HG02763 (cell line): Measurements from ENCODE around the gene SLC16A1.
A peak's percentile ranks its signal among the peaks of the same experiment; 100 is the strongest.
"Not testable (repeated sequence)": the region's sequence is repeated elsewhere in the genome, so short reads cannot be mapped to it uniquely, and the experiment has no call there.

Source experiments
- ATAC-seq: cut with Tn5 transposase; IDR thresholded peaks from one replicate; pipeline ENCODE4 v1.9.1; 2021; ENCODE audit warnings: mild to moderate bottlenecking, moderate library complexity; ENCODE audit not compliant: unreplicated experiment

The SLC16A1 gene, protein sequence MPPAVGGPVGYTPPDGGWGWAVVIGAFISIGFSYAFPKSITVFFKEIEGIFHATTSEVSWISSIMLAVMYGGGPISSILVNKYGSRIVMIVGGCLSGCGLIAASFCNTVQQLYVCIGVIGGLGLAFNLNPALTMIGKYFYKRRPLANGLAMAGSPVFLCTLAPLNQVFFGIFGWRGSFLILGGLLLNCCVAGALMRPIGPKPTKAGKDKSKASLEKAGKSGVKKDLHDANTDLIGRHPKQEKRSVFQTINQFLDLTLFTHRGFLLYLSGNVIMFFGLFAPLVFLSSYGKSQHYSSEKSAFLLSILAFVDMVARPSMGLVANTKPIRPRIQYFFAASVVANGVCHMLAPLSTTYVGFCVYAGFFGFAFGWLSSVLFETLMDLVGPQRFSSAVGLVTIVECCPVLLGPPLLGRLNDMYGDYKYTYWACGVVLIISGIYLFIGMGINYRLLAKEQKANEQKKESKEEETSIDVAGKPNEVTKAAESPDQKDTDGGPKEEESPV

DNA sequence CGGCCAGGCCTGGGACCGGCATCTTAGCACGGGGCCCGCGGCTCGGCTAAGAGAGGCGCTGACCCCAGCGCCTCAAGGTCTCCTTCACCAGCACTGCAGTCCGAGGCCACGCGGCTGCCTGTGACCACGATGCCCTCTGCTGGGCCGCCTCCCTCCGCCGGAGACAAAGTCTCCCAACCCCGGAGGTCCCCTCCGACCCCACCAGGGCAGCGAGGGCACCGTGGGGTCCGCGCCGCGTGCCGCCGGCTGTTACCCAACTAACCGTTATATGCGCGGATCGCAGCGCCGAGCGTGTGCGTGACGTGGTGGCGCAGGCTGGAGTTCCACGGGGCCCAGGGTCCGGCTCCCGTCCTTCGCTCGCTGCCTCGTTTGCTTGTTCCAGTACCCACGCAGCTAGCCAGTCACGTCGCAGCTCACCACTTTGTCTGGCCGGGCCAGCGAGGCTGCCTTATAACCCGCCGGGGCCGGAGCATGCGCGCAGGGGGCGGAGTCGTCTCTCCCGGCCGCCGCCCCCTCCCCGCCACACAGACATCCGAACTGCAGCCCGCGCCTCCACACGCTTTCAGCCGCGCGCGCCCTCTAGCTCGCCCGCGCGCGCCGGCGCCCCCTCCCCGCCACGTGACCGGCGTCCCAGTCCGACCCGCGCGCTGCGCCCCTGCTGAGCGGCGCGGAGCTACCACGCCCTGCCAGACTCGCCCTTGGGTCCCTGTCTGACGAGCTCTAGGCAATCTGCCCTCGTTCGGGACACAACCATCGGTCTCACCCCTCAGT, at the start of gene SLC16A1:
Gene SLC16A1 (minus strand): TSS at position 424 of the 771 bp plus-strand sequence. CDS start 26,888 bp downstream, outside the sequence.
- peak; percentile 71 for ATAC-seq

GRCh38 chr1:113003751-113004690, 48.0 kb upstream of the SLC16A1 start:
- ATAC-seq, result no peak

DNA sequence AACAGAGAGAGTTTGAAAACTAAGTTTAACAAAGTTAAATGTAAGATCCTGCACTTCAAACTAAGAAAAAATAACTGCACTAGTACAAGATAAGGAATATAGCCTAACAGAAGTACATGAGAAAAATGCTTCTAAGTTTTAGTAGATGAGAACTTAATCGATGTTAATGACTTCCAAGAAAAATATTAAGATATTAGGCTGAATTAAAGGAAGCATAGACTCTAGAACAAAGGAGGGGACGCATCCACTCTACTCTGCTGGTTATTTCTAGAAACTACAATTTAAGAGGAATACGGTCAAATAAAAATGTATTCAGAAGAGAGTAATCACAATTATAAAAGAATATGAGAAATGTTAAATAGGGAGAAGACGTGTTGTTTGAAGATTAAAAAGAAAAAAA, 46.3 kb upstream of the SLC16A1 start:
- ATAC-seq, result no peak

DNA sequence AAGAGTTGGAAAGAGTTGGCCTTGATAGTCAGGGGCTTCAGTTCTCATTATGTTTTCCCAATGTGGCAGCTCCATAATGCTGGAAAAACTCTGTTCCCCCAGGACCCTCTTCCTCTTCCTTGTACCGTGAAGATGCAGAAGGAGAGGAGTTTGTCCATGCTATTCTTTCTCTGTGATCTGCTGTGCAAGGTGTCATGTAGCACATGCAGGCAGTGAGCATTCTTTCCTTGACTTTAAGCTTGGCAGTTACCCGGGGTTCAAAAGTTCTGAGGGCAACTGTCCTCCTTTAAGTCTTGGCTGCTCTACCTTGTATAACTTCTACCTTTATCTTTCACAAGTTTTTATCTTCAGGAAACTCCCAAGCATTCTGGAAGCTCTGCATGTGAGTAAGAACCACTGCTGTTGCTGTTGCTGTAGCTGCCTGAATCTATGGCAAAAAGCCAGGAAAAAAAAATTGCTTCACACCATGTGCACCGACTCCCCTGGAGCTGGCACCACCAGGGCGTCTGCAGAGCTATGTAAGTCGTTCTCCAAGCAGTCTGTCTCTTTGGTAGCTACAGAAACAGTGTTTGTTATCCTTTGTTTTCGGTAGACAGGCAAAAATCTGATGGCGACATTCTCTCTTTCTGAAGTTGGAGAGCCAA, 42.7 kb upstream of the SLC16A1 start:
- ATAC-seq, result no peak

GRCh38 chr1:112997781-112998180, 41.8 kb upstream of the SLC16A1 start:
- no peak for ATAC-seq

- ATAC-seq, result no peak
These were observed 39.9 kb upstream of the SLC16A1 start for GRCh38 chr1:112995890-112996289.

DNA sequence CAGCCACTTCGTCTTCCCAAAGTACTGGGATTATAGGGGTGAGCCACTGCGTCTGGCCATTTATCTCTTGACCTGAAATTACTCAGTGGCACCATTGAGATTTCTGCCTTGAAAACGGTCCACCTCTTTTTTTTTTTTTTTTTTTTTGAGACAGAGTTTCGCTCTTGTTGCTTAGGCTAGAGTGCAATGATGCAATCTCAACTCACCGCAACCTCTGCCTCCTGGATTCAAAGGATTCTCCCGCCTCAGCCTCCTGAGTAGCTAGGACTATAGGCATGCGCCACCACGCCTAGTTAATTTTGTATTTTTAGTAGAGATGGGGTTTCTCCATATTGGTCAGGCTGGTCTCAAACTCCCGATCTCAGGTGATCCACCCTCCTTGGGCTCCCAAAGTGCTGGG, 39.0 kb upstream of the SLC16A1 start:
- not testable (repeated sequence) for ATAC-seq

DNA sequence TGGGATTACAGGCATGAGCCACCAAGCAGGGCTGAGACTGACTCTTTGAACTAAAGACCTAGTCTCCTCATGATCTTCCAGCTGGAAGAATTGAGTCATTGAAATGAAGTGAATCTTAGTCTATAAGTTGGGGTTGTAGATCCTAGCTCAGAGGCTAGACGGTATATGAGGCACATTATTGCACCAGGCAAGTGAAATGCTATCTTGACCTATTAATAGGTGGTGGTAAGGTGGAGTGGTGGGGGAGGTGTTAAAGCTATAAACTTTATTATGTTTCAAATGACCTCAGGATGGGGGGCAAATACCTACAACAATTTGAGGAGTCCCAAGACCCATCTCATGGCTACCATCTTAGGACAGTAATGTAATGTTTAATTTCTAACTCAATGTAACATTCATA, 36.8 kb upstream of the SLC16A1 start:
- ATAC-seq, result no peak

DNA sequence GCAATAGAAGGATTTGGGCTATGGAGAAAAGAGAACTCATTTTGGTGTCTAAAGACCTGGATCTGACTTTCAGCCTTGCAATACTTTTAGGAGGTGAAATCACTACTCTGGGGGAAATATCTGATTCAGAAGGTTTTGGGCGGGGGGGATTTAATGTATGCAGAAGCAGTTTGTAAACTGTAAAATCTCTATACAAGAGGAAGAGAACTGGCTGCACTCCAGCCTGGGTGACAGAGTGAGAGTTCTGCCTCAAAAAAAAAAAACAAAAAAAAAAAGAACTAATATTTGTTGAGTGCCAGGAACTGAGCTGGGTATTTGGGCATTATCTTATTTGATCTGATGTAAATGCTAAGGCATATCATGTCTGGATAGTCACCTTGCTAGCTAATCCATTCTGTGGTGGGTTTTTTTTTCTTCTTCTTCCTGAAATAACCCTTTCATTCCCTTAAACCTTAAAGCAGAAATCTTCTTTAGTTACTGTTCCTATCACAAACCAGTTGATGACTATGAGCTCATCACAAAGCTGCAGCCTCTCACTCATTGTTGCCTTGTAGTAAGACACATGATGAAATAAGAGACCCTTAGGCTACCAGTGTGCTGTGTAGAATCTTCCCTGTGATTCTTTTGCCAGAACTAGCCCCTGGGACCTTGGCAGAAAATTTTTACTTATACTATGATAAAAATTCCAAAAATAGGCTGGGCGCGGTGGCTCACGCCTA, 35.6 kb upstream of the SLC16A1 start:
- no peak for ATAC-seq

DNA sequence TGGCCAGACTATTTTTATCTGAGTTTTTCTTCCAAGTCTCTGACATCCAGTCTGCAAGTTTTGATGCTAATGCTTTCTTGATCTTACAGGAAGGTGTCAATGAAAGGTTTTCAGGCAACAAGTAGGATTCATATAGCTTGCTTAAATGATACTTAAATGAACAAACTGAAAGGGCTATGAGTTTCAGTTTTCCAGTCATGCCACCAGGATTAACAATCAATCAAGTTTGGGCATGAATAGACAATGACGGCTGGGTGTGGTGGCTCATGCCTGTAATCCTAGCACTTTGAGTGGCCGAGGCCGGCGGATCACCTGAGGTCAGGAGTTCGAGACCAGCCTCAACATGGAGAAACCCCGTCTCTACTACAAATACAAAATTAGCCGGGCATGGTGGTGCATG, 34.3 kb upstream of the SLC16A1 start:
- no peak for ATAC-seq

DNA sequence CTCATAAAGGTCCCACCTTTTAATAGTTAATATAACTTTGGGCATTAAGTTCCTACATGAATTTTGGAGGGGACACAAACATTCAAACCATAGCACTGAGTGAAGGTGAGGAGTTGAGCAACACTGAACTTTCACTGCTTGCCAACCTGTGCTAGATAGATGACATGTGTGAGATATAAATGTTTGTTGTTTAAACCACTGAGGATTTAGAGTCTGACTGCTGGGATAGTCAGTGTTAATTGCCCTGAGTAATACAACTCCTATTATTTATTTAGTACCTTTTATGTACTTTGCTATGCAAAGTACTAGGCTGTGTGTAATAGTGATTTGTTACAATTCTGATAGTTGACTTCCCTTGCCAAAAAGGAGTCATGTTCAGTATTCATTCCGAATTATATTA, 32.4 kb upstream of the SLC16A1 start:
- ATAC-seq, result no peak

GRCh38 chr1:112985123-112985522, 29.1 kb upstream of the SLC16A1 start:
- ATAC-seq, result no peak

- ATAC-seq, result no peak
These were observed 27.6 kb upstream of the SLC16A1 start for GRCh38 chr1:112983537-112984131.

DNA sequence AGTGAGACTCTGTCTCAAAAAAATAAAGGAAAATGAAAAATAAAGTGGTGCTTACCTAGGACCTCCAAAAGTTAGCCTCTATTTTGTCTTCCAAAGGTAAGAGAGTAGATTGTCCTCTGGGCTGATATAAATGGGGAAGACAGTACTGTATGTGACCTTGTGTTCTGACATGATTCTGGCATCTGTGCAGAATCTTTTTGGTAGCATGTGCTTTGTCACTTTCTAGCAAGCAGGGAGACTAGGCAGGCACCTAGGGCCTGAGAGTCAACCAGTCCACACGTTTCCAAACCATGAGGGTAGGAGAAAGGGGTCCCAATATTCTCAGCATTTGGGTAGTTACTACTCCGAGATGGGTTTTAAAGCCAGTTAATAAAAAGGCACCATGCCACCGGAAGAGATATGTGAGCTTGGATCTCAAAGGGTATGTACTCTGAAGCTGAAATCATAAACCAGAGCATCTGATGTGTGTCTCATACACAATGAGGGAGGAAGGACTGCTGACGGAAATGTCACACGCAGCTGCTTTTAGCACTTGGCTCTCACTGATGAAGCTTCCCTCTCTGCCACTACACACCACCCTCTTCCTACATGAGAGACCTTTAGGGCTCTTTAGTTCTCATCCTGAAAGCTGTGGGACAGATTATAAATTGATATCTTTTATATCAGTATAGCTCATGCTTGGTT, 27.0 kb upstream of the SLC16A1 start:
- no peak for ATAC-seq

DNA sequence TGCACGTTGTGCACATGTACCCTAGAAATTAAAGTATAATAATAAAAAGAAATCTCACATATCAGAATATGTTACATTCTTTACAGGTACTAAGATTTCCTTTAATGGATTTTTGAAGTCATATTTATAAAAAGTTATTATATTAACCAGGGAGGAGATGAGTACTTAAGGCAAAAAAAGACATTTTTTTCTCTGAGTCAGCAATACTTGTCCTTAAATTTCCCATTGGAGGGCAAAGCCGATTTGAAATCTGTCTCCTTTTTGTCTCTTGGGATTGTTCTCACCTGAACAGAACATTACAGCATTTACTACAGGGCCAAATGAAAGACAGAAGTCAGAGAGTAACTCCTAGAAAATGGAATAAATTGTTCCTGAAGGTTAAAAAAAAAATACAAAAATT, 26.3 kb upstream of the SLC16A1 start:
- no peak for ATAC-seq

DNA sequence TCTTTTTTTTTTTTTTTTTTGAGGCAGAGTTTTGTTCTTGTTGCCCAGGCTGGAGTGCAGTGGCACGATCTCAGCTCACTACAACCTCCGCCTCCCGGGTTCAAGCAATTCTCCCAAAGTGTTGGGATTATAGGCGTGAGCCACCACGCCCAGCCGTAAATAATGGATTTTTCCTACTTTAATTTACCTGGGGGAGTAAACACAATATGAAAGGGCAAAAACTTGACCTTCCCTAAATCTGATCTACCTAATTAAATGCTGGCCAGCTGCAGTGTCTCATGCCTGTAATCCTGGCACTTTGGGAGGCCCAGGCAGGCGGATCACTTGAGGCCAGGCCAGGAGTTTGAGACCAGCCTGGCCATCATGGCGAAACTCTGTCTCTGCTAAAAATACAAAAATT, 25.8 kb upstream of the SLC16A1 start:
- ATAC-seq, result not testable (repeated sequence)

- no peak for ATAC-seq
These were observed 25.4 kb upstream of the SLC16A1 start for GRCh38 chr1:112981426-112981825.

DNA sequence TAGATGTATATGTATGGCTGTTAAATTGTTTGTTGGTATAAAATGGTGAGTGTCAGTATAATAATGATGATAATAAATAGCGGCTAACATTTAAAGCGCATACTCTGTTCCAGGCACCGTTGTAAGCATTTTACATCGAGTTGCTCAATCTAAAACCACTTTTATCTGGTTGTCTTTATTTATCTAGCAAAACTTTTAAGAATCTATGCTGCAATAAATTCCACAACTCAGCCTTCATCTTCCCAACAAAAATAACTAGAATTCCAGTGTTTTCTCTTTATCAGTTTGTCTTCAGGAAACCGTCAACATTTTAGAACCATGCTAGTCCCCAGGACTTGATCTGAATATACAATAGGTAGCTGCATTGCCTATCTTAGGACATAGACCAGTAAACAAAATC, 19.3 kb upstream of the SLC16A1 start:
- ATAC-seq, result no peak

DNA sequence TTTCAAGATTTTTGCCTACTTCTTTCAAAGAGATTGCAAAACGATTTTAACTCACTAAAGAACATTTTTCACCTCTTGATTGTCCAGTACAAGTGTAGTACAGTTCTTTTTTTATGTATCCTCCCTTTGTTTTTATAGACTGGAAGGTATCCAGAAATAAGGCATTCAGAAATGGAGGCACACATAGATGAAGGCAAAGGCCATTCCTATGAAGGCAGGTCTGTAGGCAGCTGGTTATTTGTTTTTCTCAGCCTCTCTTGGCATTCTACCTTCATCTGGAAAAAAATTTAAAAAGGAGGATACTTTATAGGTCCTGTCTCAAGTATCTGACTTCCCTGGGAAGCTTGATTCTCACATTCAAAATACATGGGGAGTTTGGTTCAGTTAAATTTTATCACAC, 18.6 kb upstream of the SLC16A1 start:
- ATAC-seq, result no peak
